GM18868 (cell line): Measurements from ENCODE around the gene PDE7B.

Experiments used
- ATAC-seq: cut with Tn5 transposase; IDR thresholded peaks from one replicate; pipeline ENCODE4 v1.9.1; 2021; ENCODE audit warnings: mild to moderate bottlenecking, moderate library complexity; ENCODE audit not compliant: unreplicated experiment

PDE7B gene

DNA sequence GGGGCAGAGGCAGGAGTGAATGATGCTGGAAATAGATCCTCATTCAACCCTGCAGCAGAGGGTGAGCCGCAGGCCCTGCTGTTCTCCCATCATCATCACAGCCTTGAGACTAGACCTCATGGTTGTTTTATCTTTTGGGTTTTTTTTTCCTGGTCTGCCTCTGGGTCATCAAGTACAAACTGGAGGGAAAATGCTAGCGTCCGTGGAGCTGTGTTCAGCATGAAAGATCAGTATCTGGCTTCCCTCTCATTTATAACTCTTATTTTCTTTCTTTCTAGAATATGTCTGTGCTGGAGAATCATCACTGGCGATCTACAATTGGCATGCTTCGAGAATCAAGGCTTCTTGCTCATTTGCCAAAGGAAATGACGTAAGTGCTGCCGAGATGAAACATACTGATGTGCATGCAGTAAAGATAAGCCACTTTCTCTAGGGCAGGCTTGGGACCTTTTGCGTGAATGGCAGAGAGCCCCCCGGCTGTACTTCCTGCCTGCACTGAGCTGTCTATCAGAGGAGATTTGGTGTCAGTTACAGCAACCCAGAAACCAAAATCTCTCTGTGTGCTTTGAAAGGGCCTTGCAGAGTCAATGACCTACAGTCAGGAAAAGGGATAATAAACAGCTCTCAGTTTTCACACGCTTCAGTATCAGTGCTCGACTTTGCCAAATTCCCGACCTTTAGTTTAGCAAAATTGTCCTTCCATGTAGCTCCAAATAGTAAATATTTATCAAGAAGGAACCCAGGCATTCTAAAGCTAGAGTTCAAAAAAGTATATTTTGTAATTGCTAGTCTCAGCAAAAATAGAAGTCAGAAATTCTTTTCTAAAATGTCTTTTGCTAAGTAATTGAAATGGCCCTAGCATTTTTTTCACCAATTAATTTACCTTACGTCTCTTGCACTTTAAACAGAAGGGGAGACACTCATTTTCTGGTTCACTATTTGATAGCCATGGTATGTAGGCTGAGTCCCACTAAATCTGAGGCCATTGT lies 322.3 kb downstream of the PDE7B start:
- no peak for ATAC-seq

DNA sequence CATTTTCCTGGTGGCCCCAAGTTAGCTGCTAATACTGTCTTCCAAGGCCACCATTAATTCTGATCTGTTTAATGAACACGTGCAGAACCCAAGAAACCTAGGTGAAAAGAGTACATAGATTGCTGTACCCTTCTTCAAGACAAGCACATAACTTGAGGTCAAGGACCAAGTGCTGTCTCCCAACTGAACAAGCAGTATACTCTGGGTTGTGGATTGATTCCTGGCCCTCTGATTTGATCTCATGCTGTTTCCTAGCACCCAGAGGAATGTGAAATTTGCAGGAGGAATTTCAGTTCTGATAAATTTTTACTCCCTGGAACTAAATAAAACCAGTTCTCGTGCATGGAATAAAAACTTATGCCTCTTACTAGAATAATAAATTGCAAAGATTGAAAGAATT lies 323.0 kb downstream of the PDE7B start:
- no peak for ATAC-seq

DNA sequence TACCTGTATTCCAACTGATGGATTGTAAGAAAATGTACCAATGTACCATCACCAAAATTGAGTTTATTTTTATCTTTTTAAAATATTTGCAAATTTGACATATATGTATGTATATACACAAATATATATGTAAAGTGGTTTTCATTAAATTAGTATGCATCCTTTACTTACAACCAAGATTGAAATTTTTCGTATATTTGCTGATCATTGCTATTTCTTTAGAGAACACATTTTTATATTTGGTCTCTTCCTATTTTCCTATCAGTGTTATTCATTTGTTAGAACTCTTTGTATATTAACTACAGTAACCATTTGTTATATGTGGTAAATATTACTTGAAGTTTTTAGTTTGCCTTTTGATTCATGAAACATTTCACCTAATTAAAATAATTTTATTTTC lies 324.4 kb downstream of the PDE7B start:
- ATAC-seq = no peak

DNA sequence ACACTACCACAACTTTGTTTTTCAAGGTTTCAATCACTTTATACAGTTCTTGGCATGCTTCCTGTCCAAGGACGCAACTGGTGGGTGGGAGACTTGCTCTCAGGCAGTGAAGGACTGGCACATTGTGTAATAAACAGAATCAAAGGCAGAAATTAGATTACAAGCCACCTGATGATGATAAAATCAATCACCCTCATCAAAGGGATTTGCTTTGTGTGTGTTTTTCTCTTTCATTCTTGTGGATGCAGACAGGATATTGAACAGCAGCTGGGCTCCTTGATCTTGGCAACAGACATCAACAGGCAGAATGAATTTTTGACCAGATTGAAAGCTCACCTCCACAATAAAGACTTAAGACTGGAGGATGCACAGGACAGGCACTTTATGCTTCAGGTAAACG lies 327.2 kb downstream of the PDE7B start:
- ATAC-seq = no peak

DNA sequence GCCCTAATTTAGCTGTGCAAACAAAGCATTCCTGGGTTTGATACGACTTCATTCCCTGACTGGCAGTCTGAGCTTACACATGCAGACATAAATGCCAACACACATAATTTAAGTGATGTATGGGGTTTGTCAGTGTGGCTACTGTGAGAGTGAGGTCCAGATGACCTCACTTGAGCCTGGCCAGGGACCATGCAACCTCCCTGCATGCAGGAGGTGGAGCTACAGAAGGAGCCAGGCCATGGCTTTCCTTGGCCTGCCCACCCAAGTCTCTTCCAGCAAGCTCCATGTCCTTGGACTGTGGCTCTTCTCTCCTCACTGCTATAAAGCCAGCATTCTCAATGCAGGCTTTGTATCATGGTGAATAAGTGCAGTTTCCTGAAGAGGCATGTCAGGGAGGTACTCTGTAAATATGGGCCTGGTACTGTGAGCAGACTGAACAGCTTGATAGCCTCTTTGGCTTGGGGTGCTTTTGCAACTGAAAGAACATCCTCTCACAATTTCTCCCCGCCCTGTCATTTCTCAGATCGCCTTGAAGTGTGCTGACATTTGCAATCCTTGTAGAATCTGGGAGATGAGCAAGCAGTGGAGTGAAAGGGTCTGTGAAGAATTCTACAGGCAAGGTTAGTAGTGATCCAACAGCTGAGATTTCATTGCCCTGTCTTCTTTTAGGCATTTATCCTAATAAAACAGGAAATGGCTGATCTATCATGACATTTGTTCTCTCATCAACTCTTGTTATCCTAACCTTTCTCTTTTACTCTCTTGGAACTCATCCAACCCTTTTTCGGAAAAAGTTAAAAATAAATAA lies 329.4 kb downstream of the PDE7B start:
- ATAC-seq = no peak

DNA sequence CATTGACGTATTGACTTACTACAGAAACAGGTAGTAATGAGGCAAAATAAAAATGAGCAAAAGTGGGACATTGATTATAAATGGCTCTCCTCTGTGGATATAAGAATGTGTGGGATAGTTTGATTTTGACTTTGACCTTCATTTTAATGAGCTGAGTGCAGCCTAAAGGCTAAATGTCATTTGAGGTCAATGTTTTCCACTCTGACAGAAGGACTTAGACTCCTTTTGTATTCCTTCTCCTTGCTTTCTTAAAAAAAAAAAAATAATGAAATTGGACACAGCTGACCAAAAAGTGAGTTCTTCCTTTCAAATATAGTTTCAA lies 330.0 kb downstream of the PDE7B start:
- no peak for ATAC-seq

DNA sequence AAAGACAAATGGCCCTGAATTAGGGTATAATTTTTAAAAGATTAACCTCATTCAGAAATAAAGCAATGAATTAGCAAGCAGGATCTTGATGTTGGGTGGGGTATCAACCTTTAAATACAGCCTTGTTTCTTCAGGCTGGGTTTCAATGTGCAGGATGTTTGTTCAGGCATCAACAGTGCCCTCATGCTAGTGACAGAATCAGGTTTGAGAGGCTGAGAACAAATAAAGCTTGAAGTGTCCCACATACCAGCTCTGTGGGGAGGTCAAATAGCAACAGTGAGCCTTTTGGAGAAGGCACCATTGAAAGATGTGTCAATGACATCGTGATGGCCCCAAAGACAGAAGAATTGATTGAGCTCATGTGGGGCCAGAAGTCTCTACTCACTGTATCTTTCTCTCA lies 330.4 kb downstream of the PDE7B start:
- no peak for ATAC-seq

DNA sequence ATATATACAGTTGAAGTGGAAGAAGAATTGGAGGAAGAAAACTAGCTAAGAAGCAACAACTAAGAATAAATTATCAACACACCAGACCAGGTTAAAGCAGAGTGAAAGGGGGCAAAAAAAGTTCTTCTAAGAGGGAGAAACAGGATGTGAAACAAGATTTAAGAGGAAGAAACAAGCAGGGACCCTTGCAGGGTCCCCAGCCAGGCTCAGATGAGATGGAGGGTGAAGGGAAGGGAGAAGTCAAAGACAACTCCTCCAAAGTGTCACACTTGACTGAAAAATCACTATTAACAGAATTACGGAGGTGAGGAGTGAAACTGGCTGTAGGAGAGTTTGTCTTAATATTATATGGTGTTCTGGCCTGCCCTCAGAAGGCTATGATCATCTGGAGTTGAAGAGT lies 333.2 kb downstream of the PDE7B start:
- ATAC-seq = no peak

DNA sequence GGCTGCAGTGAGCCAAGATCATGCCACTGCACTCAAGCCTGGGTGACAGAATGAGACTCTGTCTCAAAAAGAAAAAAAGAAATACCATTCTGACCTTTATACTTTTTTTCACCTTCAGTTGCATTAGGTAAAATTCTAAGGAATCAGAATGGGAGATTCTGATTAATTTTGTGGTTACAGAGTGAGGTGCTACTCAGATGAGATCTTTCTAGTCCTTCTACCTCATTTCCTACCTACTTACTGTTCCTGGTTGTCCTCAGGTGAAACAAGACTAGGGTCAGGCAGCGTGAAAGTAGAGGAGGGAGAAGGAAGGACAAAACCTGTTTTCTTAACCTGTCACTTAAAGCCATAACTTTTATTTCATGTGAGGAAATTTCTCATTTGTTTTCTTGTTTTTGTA lies 334.9 kb downstream of the PDE7B start:
- ATAC-seq = no peak

DNA sequence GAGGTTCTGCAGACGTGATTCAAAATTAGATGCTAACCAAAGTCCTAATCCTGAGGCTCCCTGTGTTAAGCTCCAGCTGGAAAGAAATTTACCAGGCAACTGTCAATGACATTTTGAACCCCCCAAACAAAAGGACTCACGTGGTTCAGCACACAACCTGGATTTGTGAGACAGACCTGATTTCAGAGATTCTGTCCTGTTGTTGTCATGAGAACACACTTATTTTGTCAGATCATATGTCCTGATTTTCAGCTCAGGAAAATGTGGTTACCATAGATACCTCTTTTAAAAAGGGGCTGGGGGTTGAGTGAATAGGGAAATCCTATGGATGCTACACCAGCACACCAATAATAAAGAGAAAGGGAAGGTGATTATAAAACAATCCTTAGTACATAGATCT lies 337.0 kb downstream of the PDE7B start:
- no peak for ATAC-seq

DNA sequence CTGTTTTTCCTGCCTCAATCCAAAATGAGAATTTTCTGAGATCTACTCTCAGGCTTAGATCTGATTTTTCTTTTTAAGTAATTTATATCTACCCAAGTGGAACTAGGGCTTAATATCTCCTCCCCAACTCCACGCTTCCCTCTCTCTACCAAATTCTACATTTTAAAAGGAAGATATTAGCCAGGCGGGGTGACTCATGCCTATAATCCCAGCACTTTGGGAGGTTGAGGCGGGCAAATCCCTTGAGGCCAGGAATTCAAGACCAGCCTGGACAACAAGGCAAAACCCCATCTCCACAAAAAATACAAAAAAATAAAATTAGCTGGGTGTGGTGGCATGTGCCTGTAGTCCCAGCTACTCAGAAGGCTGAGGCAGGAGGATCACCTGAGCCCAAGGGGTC lies 337.6 kb downstream of the PDE7B start:
- no peak for ATAC-seq

DNA sequence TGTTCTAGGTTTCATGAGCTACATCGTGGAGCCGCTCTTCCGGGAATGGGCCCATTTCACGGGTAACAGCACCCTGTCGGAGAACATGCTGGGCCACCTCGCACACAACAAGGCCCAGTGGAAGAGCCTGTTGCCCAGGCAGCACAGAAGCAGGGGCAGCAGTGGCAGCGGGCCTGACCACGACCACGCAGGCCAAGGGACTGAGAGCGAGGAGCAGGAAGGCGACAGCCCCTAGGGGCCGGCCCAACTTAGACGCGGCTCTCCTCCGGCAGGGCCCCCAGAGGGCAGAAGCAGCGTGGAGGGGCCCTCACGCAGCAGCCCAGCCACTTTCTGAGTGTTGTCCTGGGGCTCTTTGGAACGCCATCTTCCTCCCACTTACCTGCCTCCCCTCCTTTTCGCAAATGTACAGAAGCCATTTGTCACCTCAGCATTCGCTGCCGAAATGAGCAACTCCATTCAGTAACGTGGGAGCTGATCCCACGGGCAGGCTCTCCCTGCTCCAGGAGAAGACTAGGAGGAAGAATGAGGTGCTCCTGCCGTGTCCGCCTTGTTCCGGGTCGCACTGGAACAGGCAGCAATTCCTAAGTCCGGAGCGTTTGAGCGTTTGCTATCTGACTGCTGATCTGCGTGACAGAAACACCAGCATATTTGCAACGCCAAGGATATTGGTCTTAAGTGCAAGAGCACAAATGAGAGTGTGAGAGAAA lies 340.3 kb downstream of the PDE7B start:
- no peak for ATAC-seq

DNA sequence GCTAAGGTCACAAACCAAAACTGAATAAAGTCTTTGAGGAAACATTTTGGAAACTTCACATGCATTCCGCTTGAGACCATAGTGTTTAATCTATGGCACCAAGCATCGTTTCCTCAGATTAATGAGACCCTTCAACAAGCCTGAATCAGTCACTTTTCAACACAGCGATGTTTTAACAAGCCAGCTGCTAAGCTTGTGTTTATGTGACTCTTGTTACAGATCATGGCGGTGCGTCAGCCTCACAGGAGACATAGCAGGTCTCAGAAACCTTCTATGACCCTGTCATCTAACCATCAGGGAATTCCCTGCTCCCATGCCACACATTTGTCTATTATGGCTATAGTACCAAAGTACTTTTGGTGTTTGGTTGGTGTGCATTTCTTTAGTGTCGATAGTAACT lies 341.4 kb downstream of the PDE7B start:
- ATAC-seq = no peak

DNA sequence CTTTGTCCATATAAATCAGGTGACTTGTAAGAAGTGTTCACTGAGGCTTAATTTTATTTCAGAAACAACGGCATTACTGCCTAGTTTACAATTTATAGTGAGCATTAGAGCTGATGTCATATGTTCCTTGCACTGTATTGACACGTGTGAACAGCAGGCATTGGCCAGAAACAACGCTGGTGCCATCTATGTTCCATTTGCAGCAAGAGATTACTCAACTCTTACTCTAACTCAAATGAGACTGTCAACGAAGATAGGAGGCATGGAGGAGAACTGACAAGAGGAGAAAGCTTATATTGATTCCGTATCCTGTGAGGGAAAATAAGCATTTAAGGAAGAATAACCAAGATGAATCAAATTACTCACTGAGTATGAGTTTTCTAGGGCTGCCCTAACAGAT lies 350.2 kb downstream of the PDE7B start:
- ATAC-seq = no peak

DNA sequence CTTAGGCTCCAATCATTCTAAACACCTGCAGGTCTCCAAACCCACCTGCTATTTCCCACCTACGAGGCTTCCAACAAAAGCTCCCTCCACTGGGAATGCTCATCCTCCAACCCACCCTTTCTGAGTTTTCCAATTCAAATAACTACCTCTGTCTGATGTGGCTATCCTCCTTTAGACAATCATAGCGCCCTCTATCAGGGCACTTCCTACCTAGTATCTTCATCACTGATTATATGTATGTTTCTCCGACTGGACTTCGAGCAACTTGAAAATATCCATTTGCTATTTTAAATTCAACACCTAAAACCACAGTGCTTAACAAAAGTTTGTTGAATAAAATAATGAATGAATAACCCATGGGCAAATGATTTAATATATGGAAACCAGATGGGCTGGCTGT lies 357.3 kb downstream of the PDE7B start:
- ATAC-seq = no peak

DNA sequence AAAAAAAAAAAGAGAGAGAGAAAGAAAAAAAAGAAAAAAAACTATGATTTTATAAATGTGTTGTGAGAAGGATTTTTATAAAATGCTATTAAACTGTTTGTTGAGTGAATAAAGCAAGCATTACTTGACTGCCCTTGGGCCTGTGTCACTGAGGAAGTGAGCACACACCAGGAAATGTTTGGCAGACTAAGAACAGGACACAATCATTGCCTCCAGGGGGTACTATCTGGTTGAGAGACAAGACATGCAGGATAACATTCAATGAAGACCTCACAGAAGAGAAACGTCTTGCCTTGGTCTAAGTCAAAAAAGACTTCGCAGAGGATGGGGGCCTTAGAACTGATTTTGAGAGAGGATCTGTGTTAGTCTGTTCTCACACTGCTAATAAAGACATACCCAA lies 358.0 kb downstream of the PDE7B start:
- ATAC-seq = no peak

DNA sequence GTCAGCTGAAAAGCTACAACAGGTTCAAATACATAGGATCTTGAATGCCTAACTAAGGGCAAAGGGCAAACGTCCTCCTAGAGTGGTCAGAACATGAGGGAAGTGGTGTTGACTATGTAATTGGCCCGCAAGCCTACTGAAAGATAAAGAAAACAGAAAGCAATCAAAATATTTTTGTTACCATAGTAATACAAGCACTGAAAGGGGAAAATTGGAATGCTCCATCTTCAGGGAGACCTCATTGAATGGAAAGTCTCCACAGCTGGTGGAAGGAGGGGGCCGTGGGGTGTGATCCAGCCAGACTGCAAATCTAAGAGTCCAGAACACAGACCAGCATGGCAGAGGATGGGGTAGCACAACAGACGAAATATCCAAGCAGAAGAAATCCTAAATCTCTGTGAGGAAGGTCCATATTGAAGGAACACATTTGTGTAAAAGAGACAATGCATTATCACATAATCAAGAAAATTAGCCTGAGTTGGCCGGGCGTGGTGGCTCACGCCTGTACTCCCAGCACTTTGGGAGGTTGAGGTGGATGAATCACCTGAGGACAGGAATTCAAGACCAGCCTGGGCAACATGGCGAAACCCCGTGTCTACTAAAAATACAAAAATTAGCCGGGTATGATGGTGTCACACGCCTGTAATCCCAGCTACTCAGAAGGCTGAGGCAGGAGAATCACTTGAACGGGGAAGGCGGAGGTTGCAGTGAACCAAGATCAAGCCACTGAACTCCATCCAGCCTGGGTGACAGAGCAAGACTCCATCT lies 359.1 kb downstream of the PDE7B start:
- no peak for ATAC-seq

DNA sequence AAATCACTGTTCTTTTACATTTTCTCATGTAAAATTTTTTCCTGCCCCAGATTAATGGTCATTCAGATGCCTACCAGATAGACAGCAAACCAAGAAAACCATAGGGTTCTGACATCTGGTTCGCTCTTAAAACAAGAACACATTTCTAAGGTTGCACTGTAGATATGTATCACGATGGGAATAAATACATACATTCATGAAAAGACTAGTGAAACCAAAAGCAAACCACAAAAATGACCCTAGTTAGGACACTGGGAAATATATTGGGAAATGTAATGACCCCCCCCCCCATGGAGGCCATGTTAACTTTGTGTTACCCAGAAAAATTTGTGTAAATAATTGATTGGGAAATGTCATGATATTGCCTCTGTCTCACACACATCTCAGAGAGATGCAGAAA lies 361.1 kb downstream of the PDE7B start:
- no peak for ATAC-seq

DNA sequence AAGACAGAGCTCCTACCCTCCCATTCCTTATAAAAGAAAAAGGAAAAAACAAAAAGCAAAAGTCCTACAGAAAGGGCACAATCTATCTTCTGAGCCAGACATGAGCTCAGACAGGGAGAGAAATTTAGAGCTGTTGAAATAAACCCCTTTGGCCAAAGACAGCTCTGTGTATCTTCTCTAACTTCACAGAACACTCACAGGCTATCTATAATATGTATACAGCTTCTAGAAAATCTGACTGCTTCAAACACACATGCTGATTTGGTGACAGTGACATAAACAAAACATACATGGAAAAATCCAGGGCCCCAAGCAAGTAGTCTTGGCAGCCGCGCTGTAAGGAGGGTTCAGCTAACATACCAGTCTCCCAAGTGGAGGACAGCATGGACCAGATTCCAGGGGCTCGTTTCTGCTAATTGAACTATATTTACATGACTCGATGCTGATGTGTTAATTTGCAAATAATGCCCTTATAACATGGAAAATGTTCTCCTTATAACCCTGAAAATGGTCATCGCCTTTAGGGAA lies 361.6 kb downstream of the PDE7B start:
- ATAC-seq = no peak

DNA sequence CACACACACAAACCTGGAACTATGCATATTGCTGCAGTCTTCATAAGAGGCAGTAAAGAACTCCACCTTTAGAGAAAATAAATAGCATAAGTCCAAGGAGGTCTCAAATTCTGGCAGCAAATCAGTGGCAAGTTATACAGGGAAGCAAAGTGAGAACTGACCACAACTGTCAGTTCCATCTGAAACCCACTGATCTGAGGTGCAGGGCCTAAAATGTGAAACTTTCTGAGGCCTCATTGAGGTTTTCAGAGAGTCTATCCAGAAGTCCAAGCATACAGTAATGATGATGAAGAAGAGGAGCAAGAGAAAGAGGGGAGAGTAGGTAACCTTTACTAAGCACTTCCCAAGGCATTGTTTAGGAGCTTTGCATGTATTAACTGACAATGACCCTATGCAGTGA lies 362.4 kb downstream of the PDE7B start:
- no peak for ATAC-seq
